SH-SY5Y (cell line): Measurements from ENCODE around the gene EMSY.

ENCODE experiments used
- GATA2 ChIP-seq: IDR thresholded peaks from 2 replicates; pipeline ENCODE4 v1.6.1; 2011; ENCODE audit warnings: mild to moderate bottlenecking, low read depth, low read length
- GATA3 ChIP-seq: IDR thresholded peaks from 2 replicates; pipeline ENCODE4 v1.6.1; 2011; ENCODE audit warnings: low read depth, mild to moderate bottlenecking, low read length, moderate library complexity

GRCh38 chr11:76444384-76445120 lies at the start of gene EMSY:
- TF ChIP-seq GATA2 = no peak
- TF ChIP-seq GATA3 = no peak
